ENCODE results near the gene EID3. TPM values are rescaled to one million over a fixed set of nuclear protein-coding genes. Genes with fewer than 3 reads are reported as not detected.
"Not testable (repeated sequence)": the region's sequence is repeated elsewhere in the genome, so short reads cannot be mapped to it uniquely, and the experiment has no call there.

The EID3 gene
- polyA plus RNA-seq, 2 of the 4 experiments (the other 2 are of a cell fraction), result 6.8 to 12.2 TPM

DNA sequence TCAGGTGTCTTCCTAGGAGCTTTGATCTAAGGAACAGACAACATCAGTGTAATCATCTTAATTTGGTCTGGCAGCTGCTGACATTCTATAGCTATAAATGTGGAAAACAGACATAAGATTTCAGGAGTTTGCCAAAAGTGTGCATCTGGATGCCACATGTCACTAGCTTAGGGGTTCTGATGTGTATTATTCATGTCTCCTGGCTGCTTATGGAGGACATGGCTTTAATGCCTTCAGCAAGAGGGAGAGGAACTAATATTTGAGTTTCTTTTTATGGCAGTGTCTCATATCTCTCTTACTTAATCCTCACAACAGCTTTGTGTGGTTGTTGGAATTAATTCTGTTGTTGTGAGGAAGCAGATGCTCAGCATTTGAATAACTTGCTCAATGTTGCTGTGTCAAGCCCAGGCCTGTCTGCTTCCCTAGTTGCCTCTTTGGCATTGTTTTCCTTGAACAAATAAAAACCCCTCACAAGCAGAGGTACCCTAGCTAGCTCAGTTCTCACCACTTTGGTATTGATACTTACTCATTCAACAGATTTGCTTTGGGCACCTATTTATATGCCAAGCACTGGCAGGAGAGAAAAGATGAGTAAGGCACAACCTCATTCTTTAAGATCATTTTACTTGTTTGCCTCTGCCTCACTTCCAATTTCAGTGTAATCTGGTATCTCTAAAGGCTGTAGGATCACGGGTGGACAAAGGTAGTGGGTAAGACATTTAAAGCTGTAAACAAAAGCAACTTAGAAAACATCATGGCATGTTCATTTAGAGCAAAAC is 39.8 kb upstream of the EID3 start:
- ATAC-seq (peak; percentile 22 to 34; a peak in 3 of 6 replicates), FAIRE-seq (no peak), DNase-seq (ENCODE audit: low read depth in 1 of 2, low spot score in 1 of 2) (no peak)
- no peak overlapping the region for H3K4me3 ChIP-seq
- WGBS (ENCODE audit: missing lambda C conversion rate), result 26% methylated on average over 1 of the region's 1 CpG
- peaks cover 17% of the 10 kb centered on the region for H3K4me1 ChIP-seq
- TF ChIP-seq POLR2AphosphoS2 (conservative IDR thresholded peaks at IDR 0.05; ENCODE audit: low read length), result no peak
- no peak for TF ChIP-seq ZSCAN20 (CRISPR knock-in tag; IDR thresholded peaks at IDR 0.05)
- TF ChIP-seq, protein P1, sequence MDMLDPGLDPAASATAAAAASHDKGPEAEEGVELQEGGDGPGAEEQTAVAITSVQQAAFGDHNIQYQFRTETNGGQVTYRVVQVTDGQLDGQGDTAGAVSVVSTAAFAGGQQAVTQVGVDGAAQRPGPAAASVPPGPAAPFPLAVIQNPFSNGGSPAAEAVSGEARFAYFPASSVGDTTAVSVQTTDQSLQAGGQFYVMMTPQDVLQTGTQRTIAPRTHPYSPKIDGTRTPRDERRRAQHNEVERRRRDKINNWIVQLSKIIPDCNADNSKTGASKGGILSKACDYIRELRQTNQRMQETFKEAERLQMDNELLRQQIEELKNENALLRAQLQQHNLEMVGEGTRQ (IDR thresholded peaks at IDR 0.05), result no peak
- no peak for TF ChIP-seq FOSL2 (IDR thresholded peaks at IDR 0.05)
- peak; percentile 17; the same call in 1 of the 2 replicates for TF ChIP-seq FOSL2 (CRISPR knock-in tag; IDR thresholded peaks at IDR 0.05)
- H3K4me2 ChIP-seq, result peak overlapping the region; percentile 39
- ChIA-PET POLR2A (no interaction called here), CTCF (interaction anchor here (0.6 to 1.3 kb wide), 3 partner anchors 12 to 74 kb away, joined by 3 read pairs; no protein-coding TSS in a partner anchor)
- H3K27ac ChIP-seq, result peak overlapping the region; percentile 61 to 74
- no peaks in the 10 kb centered on the region for H3K9me3 ChIP-seq

GRCh38 chr12:104265436-104265835 is 38.1 kb upstream of the EID3 start:
- 89% methylated on average over 17 of the region's 24 CpGs for WGBS (ENCODE audit: missing lambda C conversion rate)
- POLR2A ChIA-PET, result not testable (repeated sequence)

GRCh38 chr12:104272938-104273337 is 30.6 kb upstream of the EID3 start:
- Histone ChIP-seq H3K27ac (peak overlapping the region; percentile 15 to 56; a peak in 2 of 6 replicates), H3K4me3 (no peak overlapping the region), H3K4me2 (no peak overlapping the region), H3K9me3 (no peaks in the 10 kb centered on the region), H3K4me1 (peaks cover 37% of the 10 kb centered on the region)
- CTCF ChIA-PET, result no interaction called here
- no peak for FAIRE-seq
- no peak for DNase-seq (ENCODE audit: low read depth in 1 of 2, low spot score in 1 of 2)
- WGBS (ENCODE audit: missing lambda C conversion rate), result 93% methylated on average over 11 of the region's 11 CpGs
- POLR2A ChIA-PET, result no interaction called here
- TF ChIP-seq KDM1A (IDR thresholded peaks at IDR 0.05; ENCODE audit: low read depth), result no peak
- TF ChIP-seq, protein P2, sequence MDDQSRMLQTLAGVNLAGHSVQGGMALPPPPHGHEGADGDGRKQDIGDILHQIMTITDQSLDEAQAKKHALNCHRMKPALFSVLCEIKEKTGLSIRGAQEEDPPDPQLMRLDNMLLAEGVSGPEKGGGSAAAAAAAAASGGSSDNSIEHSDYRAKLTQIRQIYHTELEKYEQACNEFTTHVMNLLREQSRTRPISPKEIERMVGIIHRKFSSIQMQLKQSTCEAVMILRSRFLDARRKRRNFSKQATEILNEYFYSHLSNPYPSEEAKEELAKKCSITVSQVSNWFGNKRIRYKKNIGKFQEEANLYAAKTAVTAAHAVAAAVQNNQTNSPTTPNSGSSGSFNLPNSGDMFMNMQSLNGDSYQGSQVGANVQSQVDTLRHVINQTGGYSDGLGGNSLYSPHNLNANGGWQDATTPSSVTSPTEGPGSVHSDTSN (IDR thresholded peaks at IDR 0.05), result no peak
- TF ChIP-seq ZC3H11A (IDR thresholded peaks at IDR 0.05), result no peak
- TF ChIP-seq HDAC2 (IDR thresholded peaks at IDR 0.05), result no peak
- TF ChIP-seq RFX5 (IDR thresholded peaks at IDR 0.05), result no peak
- no peak for TF ChIP-seq EHF (CRISPR knock-in tag; IDR thresholded peaks at IDR 0.05)
- ATAC-seq, result no peak

More at GRCh38 chr12:104265436-104265835, 38.1 kb upstream of the EID3 start:
- CTCF ChIA-PET; H3K9me3 ChIP-seq; H3K4me3 ChIP-seq; FAIRE-seq; ATAC-seq; H3K4me2 ChIP-seq; DNase-seq (ENCODE audit: low read depth in 1 of 2, low spot score in 1 of 2); H3K27ac ChIP-seq: not testable (repeated sequence)
- peaks cover 16% of the 10 kb centered on the region for H3K4me1 ChIP-seq

GRCh38 chr12:104273503-104273902 is 30.0 kb upstream of the EID3 start:
- Histone ChIP-seq H3K9me3 (no peaks in the 10 kb centered on the region), H3K4me3 (no peak overlapping the region), H3K4me1 (peaks cover 42% of the 10 kb centered on the region), H3K4me2 (no peak overlapping the region), H3K27ac (peak overlapping the region in 1 of 2 experiments; percentile 14; a peak in 2 of 6 replicates)
- 87% methylated on average over 11 of the region's 11 CpGs for WGBS (ENCODE audit: missing lambda C conversion rate)
- CTCF ChIA-PET, result interaction anchor here (4.9 kb wide), 1 partner anchor 13 kb away, joined by 29 read pairs; no protein-coding TSS in a partner anchor
- FAIRE-seq (no peak), DNase-seq (ENCODE audit: low read depth in 1 of 2, low spot score in 1 of 2) (no peak), ATAC-seq (no peak)
- TF ChIP-seq HOXA7 (CRISPR knock-in tag; IDR thresholded peaks at IDR 0.05) (no peak), CEBPB (IDR thresholded peaks at IDR 0.05) (0 out of 4 replicates have a peak, but pooled peaks of 1 of the 2 experiments have one; percentile 34)
- POLR2A ChIA-PET, result no interaction called here

DNA sequence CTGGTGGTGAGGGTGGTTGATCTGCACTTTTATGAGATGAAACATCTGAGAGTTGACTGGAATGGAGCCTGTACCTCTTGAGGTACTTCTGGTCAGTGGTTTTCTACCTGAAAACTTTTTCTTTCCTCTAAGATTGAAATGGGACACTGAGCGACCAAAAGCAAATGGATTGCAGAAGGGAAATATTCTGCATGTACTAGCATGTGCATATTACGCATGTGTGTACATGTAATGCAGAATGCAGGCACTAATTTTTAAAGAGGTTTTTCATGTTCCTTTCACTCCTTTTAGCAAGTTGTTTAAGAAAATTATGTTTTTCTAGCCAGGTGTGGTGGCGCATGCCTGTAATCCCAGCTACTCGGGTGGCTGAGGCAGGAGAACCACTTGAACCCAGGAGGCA is 28.7 kb upstream of the EID3 start:
- Histone ChIP-seq H3K4me2 (no peak overlapping the region), H3K4me1 (peaks cover 55% of the 10 kb centered on the region), H3K4me3 (no peak overlapping the region), H3K9me3 (no peaks in the 10 kb centered on the region), H3K27ac (peak overlapping the region; percentile 85 to 98; a peak in 5 of 6 replicates)
- ATAC-seq (no peak), DNase-seq (ENCODE audit: low read depth in 1 of 2, low spot score in 1 of 2) (no peak), FAIRE-seq (no peak)
- POLR2A ChIA-PET, result interaction anchor here (0.6 to 5.5 kb wide), 2 partner anchors 14 to 162 kb away, joined by 4 to 68 read pairs; no protein-coding TSS in a partner anchor
- TF ChIP-seq ZNF302 (CRISPR knock-in tag; IDR thresholded peaks at IDR 0.05), result no peak
- TF ChIP-seq MAFK (IDR thresholded peaks at IDR 0.05; ENCODE audit: partially characterized antibody), result no peak
- TF ChIP-seq RCOR1 (IDR thresholded peaks at IDR 0.05; ENCODE audit: low read depth, low read length), result no peak
- no peak for TF ChIP-seq NPAS2 (CRISPR knock-in tag; IDR thresholded peaks at IDR 0.05; ENCODE audit: borderline replicate concordance)
- no peak for TF ChIP-seq MYC (IDR thresholded peaks at IDR 0.05; ENCODE audit: borderline replicate concordance, low read length)
- no peak for TF ChIP-seq E2F6 (IDR thresholded peaks at IDR 0.05; ENCODE audit: borderline replicate concordance, low read depth)
- TF ChIP-seq ZC3H11A (IDR thresholded peaks at IDR 0.05), result no peak
- TF ChIP-seq ZFP36 (IDR thresholded peaks at IDR 0.05; ENCODE audit: borderline replicate concordance, partially characterized antibody), result no peak
- TF ChIP-seq HOXB5 (CRISPR knock-in tag; IDR thresholded peaks at IDR 0.05), result no peak
- TF ChIP-seq FOXS1 (CRISPR knock-in tag; IDR thresholded peaks at IDR 0.05), result no peak
- TF ChIP-seq NFE2L2 (conservative IDR thresholded peaks at IDR 0.05; ENCODE audit: low read length), result no peak
- no peak for TF ChIP-seq EP300 (IDR thresholded peaks at IDR 0.05)
- TF ChIP-seq SMC3 (IDR thresholded peaks at IDR 0.05), result no peak
- TF ChIP-seq HOXB13 (CRISPR knock-in tag; IDR thresholded peaks at IDR 0.05; ENCODE audit: low read depth), result no peak
- no peak for TF ChIP-seq RFX5 (IDR thresholded peaks at IDR 0.05)
- CTCF ChIA-PET, result interaction anchor here (2.8 to 4.9 kb wide), 2 partner anchors 11 to 59 kb away, joined by 15 to 29 read pairs; partner anchors contain the start of gene TXNRD1
- WGBS (ENCODE audit: missing lambda C conversion rate), result 88% methylated on average over 4 of the region's 4 CpGs
